ENCODE results near the gene VPS35L. TPM values are rescaled to one million over a fixed set of nuclear protein-coding genes. Genes with fewer than 3 reads are reported as not detected.
"Not testable (repeated sequence)": the region's sequence is repeated elsewhere in the genome, so short reads cannot be mapped to it uniquely, and the experiment has no call there.

VPS35L gene
- total and polyA plus RNA-seq, 8 donors = 15.2 to 205 (median 29.7) TPM

- no peaks in the 10 kb centered on the region for H3K9me3 ChIP-seq
- no peaks in the 10 kb centered on the region for H3K4me1 ChIP-seq
- H3K36me3 ChIP-seq = peaks cover 10 to 93% (median 74%) of the 10 kb centered on the region in 4 donors
- intact Hi-C loops (cut with DNase I; ENCODE audit: low total_unique reads) = no loop called here
- no peak for DNase-seq
- TF ChIP-seq EP300 (IDR thresholded peaks at IDR 0.05) (no peak), POLR2AphosphoS5 (IDR thresholded peaks at IDR 0.05) (no peak), POLR2A (IDR thresholded peaks at IDR 0.05) (no peak), CTCF (IDR thresholded peaks at IDR 0.05) (no peak)
- no peak overlapping the region for H3K4me3 ChIP-seq
- no peaks in the 10 kb centered on the region for H3K27me3 ChIP-seq
- no peak overlapping the region for H3K27ac ChIP-seq
- WGBS, 5 donors = 57 to 87% (median 72%) methylated on average over 1 of the region's 1 CpG
Measured at GRCh38 chr16:19532601-19533000, 22.9 kb upstream of the VPS35L start.

- Histone ChIP-seq H3K4me1 (no peaks in the 10 kb centered on the region), H3K4me3 (no peak overlapping the region), H3K9me3 (no peaks in the 10 kb centered on the region), H3K27me3 (no peaks in the 10 kb centered on the region), H3K27ac (no peak overlapping the region), H3K36me3 (peaks cover 32 to 97% (median 90%) of the 10 kb centered on the region in 4 donors)
- DNase-seq = no peak
- 94 to 98% (median 96%) methylated on average over 6 of the region's 6 CpGs for WGBS, 5 donors
- TF ChIP-seq POLR2AphosphoS5 (IDR thresholded peaks at IDR 0.05) = no peak
- no peak for TF ChIP-seq POLR2A (IDR thresholded peaks at IDR 0.05)
- TF ChIP-seq CTCF (IDR thresholded peaks at IDR 0.05) = no peak
- TF ChIP-seq EP300 (IDR thresholded peaks at IDR 0.05) = no peak
- intact Hi-C loops (cut with DNase I; ENCODE audit: low total_unique reads) = no loop called here
Measured at GRCh38 chr16:19540241-19540970, 15.1 kb upstream of the VPS35L start.

- WGBS, 5 donors = 72 to 81% (median 74%) methylated on average over 3 of the region's 3 CpGs
- DNase-seq = peak in 1 of 2 donors; percentile 54
- TF ChIP-seq POLR2A (IDR thresholded peaks at IDR 0.05) = no peak
- no peak for TF ChIP-seq POLR2AphosphoS5 (IDR thresholded peaks at IDR 0.05)
- TF ChIP-seq EP300 (IDR thresholded peaks at IDR 0.05) = no peak
- no peak for TF ChIP-seq CTCF (IDR thresholded peaks at IDR 0.05)
Measured at GRCh38 chr16:19542138-19542821, 13.2 kb upstream of the VPS35L start.

GRCh38 chr16:19543278-19543996, 12.1 kb upstream of the VPS35L start:
- peaks cover 22 to 100% (median 94%) of the 10 kb centered on the region in 4 donors for H3K36me3 ChIP-seq
- H3K27me3 ChIP-seq; H3K4me3 ChIP-seq; H3K9me3 ChIP-seq; H3K4me1 ChIP-seq; intact Hi-C loops (cut with DNase I; ENCODE audit: low total_unique reads); H3K27ac ChIP-seq; DNase-seq: not testable (repeated sequence)
- 71 to 80% (median 76%) methylated on average over 10 of the region's 10 CpGs for WGBS, 5 donors

More at GRCh38 chr16:19542138-19542821, 13.2 kb upstream of the VPS35L start:
- Histone ChIP-seq H3K27me3 (no peaks in the 10 kb centered on the region), H3K36me3 (peaks cover 24 to 97% (median 93%) of the 10 kb centered on the region in 4 donors), H3K4me1 (no peaks in the 10 kb centered on the region), H3K9me3 (no peaks in the 10 kb centered on the region), H3K27ac (no peak overlapping the region), H3K4me3 (no peak overlapping the region)
- intact Hi-C loops (cut with DNase I; ENCODE audit: low total_unique reads) = no loop called here

All from stomach (tissue), 9 donors.